Neuron (in vitro differentiated cells): Measurements from ENCODE around the gene MYH10.
"Not testable (repeated sequence)": the region's sequence is repeated elsewhere in the genome, so short reads cannot be mapped to it uniquely, and the experiment has no call there.

Experiments
- H2AFZ ChIP-seq: one replicate; pipeline ENCODE4 v1.6.1; 2013; ENCODE audit warnings: low read depth, mild to moderate bottlenecking, inconsistent platforms, low read length, moderate library complexity
- H3K27me3 ChIP-seq: one replicate; pipeline ENCODE4 v1.6.1; 2013; ENCODE audit warnings: low read length; ENCODE audit not compliant: insufficient read depth
- H3K36me3 ChIP-seq: one replicate; pipeline ENCODE4 v1.6.1; 2013; ENCODE audit warnings: low read length; ENCODE audit not compliant: insufficient read depth
- H3K4me1 ChIP-seq: one replicate; pipeline ENCODE4 v1.6.1; 2013; ENCODE audit warnings: low read length; ENCODE audit not compliant: insufficient read depth
- H3K4me3 ChIP-seq: 2 replicates; pipeline ENCODE4 v1.5.1; 2013; ENCODE audit warnings: mild to moderate bottlenecking, low read length, moderate library complexity
- H3K9me3 ChIP-seq: one replicate; pipeline ENCODE4 v1.6.1; 2013; ENCODE audit warnings: low read length

Gene MYH10

DNA sequence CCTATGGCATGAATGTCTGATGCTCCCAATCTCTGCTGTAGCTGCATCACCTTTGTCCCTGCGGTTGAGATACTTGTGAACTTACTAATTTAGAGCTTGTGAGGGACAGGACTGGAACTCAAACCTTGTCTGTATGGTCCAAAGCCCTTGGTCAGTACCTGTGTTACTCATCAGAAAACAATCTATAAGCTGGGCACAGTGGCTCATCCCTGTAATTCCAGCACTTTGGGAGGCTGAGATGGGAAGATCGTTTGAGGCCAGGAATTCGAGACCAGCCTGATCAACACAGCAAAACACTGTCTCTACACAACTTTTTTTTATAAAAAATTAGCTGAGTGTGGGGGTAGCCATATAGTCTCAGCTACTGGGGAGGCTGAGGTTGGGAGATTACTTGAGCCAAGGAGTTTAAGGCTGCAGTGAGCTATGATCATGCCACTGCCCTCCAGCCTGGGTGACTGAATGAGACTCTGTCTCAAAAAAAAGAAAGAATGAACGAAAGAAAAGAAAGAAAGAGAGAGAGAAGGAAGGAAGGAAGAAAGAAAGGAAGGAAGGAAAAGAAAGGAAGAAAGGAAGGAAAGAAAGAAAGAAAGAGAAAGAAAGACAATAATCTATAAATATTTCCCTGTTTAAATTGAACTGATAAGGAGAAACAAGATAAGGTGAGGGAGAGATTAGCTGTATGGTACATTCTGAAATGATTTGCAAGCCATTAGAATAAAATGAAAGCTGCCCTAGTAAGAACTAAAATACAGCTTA, 31.7 kb upstream of the MYH10 start:
- Histone ChIP-seq H3K4me1 (no peaks in the 10 kb centered on the region), H3K27me3 (no peaks in the 10 kb centered on the region), H2AFZ (no peak overlapping the region), H3K9me3 (no peaks in the 10 kb centered on the region), H3K36me3 (no peaks in the 10 kb centered on the region), H3K4me3 (no peak overlapping the region)

DNA sequence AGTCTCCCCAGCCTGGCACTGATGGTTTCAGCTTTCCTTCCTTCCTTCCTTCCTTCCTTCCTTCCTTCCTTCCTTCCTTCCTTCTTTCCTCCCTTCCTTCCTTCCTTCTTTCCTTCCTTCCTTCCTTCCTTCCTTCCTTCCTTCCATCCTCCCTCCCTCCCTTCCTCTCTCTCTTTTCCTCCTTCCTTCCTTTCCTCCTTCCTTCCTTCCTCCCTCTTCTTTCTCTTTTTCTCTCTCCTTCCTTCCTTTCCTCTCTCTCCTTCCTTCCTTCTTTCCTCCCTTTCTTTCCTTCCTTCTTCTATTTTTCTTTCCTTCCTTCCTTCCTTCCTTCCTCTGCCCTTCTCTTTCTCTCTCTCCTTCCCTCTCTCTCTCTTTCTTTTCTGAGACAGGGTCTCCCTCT, 30.2 kb upstream of the MYH10 start:
- not testable (repeated sequence) for H3K4me3 ChIP-seq, H2AFZ ChIP-seq, H3K9me3 ChIP-seq, H3K36me3 ChIP-seq, H3K27me3 ChIP-seq, H3K4me1 ChIP-seq

DNA sequence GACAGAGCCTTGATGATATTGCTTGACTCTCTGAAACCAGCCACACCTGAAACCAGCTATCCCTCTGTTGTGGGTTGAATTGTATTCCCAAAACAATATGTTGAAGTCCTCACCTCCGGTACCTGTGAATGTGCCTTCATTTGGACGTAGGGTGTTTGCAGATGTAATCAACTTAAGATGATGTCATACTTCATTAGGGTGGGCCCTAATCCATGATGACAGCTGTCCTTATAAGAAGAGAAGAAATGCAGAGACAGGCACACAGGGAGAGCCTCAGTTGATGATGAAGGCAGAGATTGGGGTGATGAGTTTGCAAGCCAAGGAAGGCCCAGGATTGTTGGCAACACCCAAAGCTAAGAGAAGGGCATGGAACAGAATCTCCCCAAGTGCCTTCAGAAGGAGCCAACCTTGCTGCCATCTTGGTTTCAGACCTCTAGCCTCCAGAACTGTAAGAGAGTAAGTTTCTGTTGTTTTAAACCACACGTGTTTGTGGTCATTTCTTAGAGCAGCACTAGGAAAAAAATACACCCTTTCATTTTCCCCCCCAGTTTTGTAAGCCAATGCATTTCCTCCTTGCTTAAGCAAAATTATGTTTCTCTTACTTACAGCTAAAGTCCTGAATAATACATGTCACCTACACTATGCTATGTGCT, 29.4 kb upstream of the MYH10 start:
- H3K4me3 ChIP-seq = no peak overlapping the region
- no peak overlapping the region for H2AFZ ChIP-seq
- H3K36me3 ChIP-seq = no peaks in the 10 kb centered on the region
- no peaks in the 10 kb centered on the region for H3K27me3 ChIP-seq
- no peaks in the 10 kb centered on the region for H3K4me1 ChIP-seq
- H3K9me3 ChIP-seq = no peaks in the 10 kb centered on the region

DNA sequence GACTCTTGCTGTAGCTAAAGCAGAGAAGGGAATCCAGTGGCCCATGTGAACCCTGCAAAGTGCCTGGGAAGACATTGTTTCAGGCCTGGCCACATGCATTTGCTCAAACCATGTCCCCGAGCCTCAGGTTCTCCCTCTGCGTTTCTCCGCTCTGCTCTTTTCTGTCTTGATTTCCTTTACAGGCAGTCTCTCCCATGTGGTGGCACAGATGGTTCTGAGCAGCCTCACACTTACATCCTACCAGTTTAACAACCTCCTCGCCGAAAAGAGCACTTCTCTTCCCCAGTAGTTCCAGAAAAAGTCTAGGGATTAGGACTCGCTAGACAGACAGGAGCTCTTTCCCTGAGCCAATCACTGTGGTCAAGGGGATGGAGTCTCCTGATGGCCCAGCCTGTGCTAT, 28.3 kb upstream of the MYH10 start:
- no peaks in the 10 kb centered on the region for H3K9me3 ChIP-seq
- no peaks in the 10 kb centered on the region for H3K36me3 ChIP-seq
- H3K4me3 ChIP-seq = no peak overlapping the region

DNA sequence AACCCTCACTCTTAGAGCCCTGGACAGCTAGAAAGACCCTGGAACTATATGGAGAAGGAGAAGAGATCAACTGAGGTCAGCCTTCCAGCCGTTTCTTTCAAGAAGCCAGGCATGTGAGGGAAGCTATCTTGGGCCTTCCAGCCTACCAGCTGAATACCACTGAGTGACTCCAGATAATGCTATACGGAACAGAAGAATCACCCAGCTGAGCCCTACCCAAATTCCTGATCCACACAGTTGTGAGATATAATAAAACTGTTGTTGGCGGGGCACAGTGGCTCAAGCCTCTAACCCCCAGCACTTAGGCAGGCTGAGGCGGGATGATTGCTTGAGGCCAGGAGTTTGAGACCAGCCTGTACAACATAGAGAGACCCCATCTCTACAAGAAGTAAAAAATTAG, 26.2 kb upstream of the MYH10 start:
- no peak overlapping the region for H3K4me3 ChIP-seq

More for the DNA sequence above, 28.3 kb upstream of the MYH10 start:
- H2AFZ ChIP-seq = no peak overlapping the region
- H3K4me1 ChIP-seq = no peaks in the 10 kb centered on the region
- H3K27me3 ChIP-seq = no peaks in the 10 kb centered on the region

DNA sequence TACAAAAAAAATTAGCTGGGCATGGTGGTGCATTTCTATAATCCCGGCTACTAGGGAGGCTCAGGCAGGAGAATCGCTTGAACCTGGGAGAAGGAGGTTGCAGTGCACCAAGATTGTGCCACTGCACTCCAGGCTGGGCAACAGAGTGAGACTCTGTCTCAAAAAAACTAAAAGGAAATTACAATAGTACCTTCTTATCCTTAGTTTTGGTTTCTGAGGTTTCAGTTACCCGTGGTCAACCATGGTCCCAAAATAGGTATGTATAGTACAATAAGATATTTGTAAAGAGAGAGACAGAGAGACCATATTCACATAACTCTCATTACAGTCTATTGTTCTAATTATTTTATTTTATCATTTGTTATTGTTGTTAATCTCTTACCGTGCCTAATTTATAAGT, 24.3 kb upstream of the MYH10 start:
- no peak overlapping the region for H3K4me3 ChIP-seq

More for the DNA sequence above, 26.2 kb upstream of the MYH10 start:
- H3K4me1 ChIP-seq = no peaks in the 10 kb centered on the region
- H3K36me3 ChIP-seq = no peaks in the 10 kb centered on the region
- no peaks in the 10 kb centered on the region for H3K27me3 ChIP-seq
- H3K9me3 ChIP-seq = no peaks in the 10 kb centered on the region
- H2AFZ ChIP-seq = no peak overlapping the region

DNA sequence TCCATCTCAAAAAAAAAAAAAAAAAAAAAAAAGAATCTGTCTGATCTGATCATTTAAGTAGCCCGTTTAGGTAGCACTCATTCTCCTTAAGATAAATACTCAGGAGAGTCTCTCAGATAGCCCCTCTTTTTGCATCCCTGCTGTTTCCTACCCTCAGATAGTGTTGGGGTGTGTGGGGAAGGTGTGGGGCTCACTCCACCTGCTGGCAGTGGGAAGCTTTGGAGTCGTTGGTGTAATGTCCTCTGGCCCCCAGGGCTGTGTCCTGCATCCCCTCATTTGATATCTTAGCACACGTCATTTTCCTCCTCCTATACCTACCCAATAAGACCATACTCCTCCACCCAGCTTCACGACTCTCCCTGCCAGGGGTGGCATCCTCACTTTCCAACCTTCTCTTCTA, 20.5 kb upstream of the MYH10 start:
- Histone ChIP-seq H2AFZ (no peak overlapping the region), H3K36me3 (no peaks in the 10 kb centered on the region), H3K27me3 (no peaks in the 10 kb centered on the region), H3K9me3 (no peaks in the 10 kb centered on the region), H3K4me3 (no peak overlapping the region), H3K4me1 (no peaks in the 10 kb centered on the region)

More for the DNA sequence above, 24.3 kb upstream of the MYH10 start:
- H3K27me3 ChIP-seq = no peaks in the 10 kb centered on the region
- H3K9me3 ChIP-seq = no peaks in the 10 kb centered on the region
- no peaks in the 10 kb centered on the region for H3K4me1 ChIP-seq
- H3K36me3 ChIP-seq = no peaks in the 10 kb centered on the region
- H2AFZ ChIP-seq = no peak overlapping the region

DNA sequence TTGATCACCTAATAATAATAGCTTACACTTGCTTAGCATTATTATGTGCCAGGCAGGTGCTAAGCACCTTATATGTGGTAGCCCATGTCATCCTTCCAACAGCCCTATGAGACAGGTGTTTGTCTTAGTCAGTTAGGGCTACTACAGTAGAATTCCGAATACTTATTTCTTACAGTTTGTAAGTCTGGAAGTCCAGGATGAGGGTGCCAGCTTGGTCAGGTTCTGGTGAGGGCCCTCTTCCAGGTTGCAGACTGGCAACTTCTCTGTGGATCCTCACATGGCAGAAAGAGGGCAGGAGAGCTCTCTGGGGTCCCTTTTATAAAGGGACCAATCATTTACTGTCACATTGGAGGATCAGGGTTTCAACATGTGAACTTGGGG, 19.6 kb upstream of the MYH10 start:
- H3K9me3 ChIP-seq = no peaks in the 10 kb centered on the region
- no peaks in the 10 kb centered on the region for H3K27me3 ChIP-seq
- H3K4me1 ChIP-seq = no peaks in the 10 kb centered on the region
- no peak overlapping the region for H2AFZ ChIP-seq
- no peak overlapping the region for H3K4me3 ChIP-seq
- H3K36me3 ChIP-seq = no peaks in the 10 kb centered on the region

DNA sequence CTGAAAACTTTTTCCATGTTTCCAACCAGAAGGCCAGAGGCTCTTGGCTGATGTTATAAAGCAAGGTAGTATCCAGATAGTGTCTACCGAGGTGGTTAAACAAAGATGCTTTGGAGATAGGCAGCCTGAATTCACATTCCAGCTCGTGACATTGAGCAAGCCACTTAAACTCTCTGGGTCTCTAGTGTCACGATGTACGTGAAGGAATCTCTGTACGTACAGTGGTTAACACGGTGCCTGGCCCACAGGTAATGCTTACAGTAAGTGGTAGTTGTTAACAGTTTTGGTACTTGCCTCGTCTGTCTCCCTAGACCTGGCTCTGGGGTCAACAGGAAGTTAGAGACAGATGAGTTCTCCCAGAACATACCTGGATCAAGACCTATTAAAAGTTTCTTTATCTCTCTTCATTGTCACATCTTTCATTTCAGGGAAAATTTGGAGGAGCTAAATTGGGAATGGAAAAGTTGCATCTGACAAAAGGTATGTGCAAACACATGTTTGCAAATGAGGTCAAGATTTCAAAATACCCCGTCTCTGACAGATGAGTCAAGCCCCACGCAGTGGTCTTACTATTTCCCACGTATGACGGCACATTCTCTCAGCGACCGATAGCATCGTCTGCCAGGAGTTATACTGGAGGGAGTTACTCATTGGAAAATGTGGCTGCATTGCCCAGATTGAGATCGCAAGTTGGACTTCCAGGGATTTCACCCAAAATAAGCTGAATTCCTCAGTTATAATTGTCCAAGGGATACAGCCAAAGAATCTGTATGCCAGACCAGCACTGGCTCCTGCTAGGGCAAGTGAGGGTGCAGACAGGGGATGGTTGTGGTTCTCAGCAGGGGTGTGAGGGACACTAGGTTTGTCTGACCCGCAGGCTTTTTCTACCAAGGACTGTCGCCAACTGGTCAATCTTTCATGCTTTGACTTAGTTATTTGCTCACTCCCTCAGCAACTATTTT, 18.9 kb upstream of the MYH10 start:
- no peaks in the 10 kb centered on the region for H3K27me3 ChIP-seq
- no peaks in the 10 kb centered on the region for H3K9me3 ChIP-seq
- H3K36me3 ChIP-seq = no peaks in the 10 kb centered on the region
- no peak overlapping the region for H3K4me3 ChIP-seq
- H2AFZ ChIP-seq = no peak overlapping the region
- H3K4me1 ChIP-seq = no peaks in the 10 kb centered on the region

DNA sequence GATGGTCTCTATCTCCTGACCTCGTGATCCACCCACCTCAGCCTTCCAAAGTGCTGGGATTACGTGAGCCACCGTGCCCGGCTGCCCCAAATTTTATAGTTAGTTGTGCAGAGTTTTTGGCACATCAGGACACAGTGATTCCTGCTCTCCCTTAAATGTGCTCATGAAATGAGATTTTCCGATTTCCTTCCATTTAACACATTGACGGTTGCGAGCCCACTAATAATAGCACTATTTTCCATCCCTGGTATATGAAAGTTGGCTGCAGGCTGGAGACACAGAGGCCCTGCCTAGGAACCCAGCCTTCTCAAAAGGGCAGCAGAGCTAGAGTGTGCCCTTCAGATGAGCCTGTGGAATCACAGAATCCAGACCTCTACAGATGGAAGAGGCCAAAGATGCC, 17.4 kb upstream of the MYH10 start:
- Histone ChIP-seq H3K9me3 (no peaks in the 10 kb centered on the region), H3K4me3 (no peak overlapping the region), H3K27me3 (no peaks in the 10 kb centered on the region), H2AFZ (no peak overlapping the region), H3K4me1 (peaks cover 4% of the 10 kb centered on the region), H3K36me3 (no peaks in the 10 kb centered on the region)

DNA sequence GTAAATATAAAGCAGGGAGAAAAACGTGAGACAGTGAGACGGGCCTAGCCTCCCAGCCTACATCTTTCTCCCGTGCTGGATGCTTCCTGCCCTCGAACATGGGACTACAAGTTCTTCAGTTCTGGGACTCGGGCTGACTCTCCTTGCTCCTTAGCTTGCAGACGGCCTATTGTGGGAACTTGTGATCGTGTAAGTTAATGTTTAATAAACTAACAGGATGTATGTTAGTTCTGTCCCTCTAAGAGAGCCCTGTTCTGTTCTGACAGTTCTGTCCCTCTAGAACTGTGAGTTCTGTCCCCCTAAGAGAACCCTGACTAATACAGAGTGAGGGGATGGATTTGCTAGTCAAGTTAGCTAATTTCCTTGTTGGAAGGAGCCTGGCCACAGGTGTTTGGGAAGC, 16.7 kb upstream of the MYH10 start:
- Histone ChIP-seq H2AFZ (no peak overlapping the region), H3K27me3 (no peaks in the 10 kb centered on the region), H3K4me1 (peaks cover 4% of the 10 kb centered on the region)

DNA sequence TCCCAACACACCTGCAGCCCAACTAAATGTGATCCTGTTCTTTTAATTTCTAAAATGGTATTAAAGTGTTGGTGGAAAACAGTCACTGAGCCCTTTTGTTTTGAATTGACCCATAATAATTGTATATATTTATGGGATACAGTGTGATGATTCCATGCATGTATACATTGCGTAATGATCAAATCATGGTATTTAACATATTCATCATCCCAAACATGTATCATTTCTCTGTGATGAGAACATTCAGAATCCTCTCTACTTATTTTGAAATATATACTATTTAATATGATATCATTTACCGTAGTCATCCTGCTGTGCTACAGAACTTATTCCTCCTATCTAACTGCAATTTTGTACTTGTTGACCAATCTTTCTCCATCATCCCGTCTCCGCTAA, 14.0 kb upstream of the MYH10 start:
- Histone ChIP-seq H3K36me3 (no peaks in the 10 kb centered on the region), H3K4me3 (no peak overlapping the region), H3K9me3 (no peaks in the 10 kb centered on the region), H3K27me3 (no peaks in the 10 kb centered on the region), H2AFZ (no peak overlapping the region), H3K4me1 (peaks cover 4% of the 10 kb centered on the region)

More for the DNA sequence above, 16.7 kb upstream of the MYH10 start:
- Histone ChIP-seq H3K9me3 (no peaks in the 10 kb centered on the region), H3K4me3 (no peak overlapping the region), H3K36me3 (no peaks in the 10 kb centered on the region)
